ENCODE data around the gene HDAC11. TPM values are rescaled to one million over a fixed set of nuclear protein-coding genes. Genes with fewer than 3 reads are reported as not detected.
"Not testable (repeated sequence)": the region's sequence is repeated elsewhere in the genome, so short reads cannot be mapped to it uniquely, and the experiment has no call there.

Gene HDAC11
- total RNA-seq, 2 experiments from 2014 or later = 2.0 to 3.6 TPM

- no peak overlapping the region for H3K27ac Mint-ChIP-seq
- no peaks in the 10 kb centered on the region for H3K27me3 Mint-ChIP-seq
- ChIA-PET POLR2A (no interaction called here), CTCF (no interaction called here)
- DNase-seq = no peak
- H3K36me3 Mint-ChIP-seq (ENCODE audit: low read depth) = no peaks in the 10 kb centered on the region
- no peak overlapping the region for H3K4me3 Mint-ChIP-seq
- H3K9me3 Mint-ChIP-seq = peaks cover 1% of the 10 kb centered on the region
- H3K4me1 Mint-ChIP-seq = no peaks in the 10 kb centered on the region
Measured at GRCh38 chr3:13517253-13517977, 37.3 kb downstream of the HDAC11 start.

DNA sequence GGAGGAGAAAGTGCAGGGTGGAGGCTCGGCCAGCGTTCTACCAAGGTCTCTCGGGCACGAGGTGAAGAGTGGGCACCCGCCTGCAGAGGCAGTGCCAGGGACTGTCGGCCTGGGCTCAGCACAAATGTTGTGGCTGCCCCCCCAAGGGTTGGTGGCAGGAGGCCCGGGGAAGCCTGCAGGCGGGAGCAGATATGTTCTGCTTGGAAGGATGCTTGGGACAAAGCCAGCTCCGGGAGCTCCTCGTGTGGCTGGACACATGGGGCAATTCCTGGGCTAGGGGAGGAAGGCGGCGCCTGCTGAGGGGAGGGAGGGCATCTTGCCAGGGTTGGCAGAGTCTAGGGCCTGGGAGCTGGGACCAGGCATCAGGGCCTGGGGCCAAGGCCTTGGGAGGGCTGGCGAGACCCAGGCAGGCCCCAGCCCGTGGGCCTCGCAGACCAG is 38.4 kb downstream of the HDAC11 start:
- Mint-ChIP-seq H3K27me3 (no peaks in the 10 kb centered on the region), H3K4me3 (no peak overlapping the region), H3K9me3 (peaks cover 1% of the 10 kb centered on the region), H3K4me1 (no peaks in the 10 kb centered on the region), H3K27ac (no peak overlapping the region), H3K36me3 (ENCODE audit: low read depth) (no peaks in the 10 kb centered on the region)
- ChIA-PET POLR2A (no interaction called here), CTCF (no interaction called here)
- DNase-seq = no peak

DNA sequence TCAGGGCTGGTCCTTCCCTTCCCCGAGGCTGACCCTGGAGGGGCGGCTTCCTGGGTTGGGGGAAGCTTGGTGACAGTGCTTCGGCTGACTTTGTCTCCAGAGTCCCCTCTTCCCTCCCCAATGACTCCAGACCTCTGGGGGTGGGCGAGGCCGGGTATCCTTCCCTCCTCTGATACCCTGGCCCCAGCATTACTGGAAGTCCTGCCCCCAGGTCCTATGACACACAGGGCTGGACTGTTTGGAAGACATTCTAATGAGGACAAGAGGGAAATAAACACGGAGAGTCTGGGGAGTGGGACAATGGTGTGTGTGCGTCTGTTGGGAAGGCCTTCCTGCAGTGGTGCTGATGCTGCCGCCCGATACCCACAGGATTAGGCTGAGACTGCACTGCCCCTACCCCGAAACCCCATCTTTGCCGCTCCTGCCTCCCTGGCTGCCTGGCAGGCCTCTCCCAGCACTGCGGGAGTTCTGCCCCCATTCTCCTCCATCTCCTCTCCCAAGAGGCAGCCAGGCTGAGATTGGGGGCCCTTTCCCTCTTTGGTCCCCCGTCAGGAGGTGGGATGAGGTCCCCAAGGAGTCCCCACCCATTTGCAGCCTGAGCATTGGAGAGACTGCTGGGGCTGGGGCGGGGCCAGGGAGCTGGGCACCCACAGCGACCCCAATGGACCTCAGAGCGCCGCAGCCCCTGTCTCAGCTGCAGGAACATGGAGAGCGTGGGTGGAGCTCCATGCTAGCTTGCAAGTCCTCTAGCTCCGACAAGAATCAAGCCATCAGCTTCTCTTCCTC is 39.1 kb downstream of the HDAC11 start:
- no peak overlapping the region for H3K4me3 Mint-ChIP-seq
- no peaks in the 10 kb centered on the region for H3K4me1 Mint-ChIP-seq
- H3K36me3 Mint-ChIP-seq (ENCODE audit: low read depth) = no peaks in the 10 kb centered on the region
- POLR2A ChIA-PET = no interaction called here
- no peak overlapping the region for H3K27ac Mint-ChIP-seq
- CTCF ChIA-PET = no interaction called here
- no peaks in the 10 kb centered on the region for H3K27me3 Mint-ChIP-seq
- peaks cover 1% of the 10 kb centered on the region for H3K9me3 Mint-ChIP-seq
- no peak for DNase-seq

DNA sequence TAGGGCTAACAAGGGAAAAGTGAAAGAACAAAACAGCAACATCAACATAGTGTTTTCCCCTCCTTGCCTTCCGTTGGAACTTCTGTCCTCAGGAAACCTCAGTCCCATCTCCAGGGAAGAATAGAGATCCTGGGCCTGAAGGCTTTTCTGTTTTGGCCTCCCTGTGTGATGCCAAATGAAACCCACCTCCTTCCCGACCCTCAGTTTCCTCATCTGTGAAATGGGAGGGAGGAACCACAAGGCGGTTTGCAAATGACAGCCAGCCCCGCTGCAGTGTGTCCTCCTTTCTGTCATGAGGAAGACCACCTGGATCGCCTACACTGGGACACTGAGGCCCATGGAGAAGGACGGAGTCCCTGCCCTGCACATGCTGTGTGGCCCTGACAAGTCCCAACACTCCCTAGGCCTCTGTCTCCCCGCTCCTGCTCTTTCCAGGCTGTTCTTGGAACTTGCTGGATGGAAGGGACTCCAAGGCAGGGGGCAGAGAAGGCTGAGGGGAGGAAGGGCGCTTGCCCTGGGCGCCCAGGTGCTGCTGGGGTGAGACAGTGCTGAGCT is 40.3 kb downstream of the HDAC11 start:
- Mint-ChIP-seq H3K9me3 (peaks cover 1% of the 10 kb centered on the region), H3K4me3 (no peak overlapping the region), H3K27ac (no peak overlapping the region), H3K4me1 (no peaks in the 10 kb centered on the region), H3K36me3 (ENCODE audit: low read depth) (no peaks in the 10 kb centered on the region), H3K27me3 (no peaks in the 10 kb centered on the region)
- no peak for DNase-seq
- POLR2A ChIA-PET = no interaction called here
- CTCF ChIA-PET = no interaction called here

DNA sequence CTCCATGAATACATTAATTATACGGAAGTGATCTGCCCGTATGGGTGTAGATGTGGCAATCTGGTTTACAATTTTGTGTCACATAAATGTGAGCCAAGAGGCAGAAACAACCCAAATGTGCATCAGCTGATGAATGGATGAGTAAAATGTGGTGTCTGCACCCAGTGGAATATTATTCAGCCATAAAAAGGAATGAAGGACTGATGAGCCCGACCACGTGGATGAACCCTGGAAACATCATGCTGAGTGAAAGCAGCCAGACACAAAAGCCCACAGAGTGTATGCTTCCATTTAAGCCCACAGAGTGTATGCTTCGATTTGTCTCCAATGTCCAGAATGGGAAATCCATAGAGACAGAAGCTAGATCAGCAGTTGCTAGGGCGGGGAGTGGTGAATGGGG is 41.2 kb downstream of the HDAC11 start:
- no peak for DNase-seq
- ChIA-PET POLR2A (no interaction called here), CTCF (no interaction called here)
- Mint-ChIP-seq H3K4me1 (no peaks in the 10 kb centered on the region), H3K27ac (no peak overlapping the region), H3K27me3 (no peaks in the 10 kb centered on the region), H3K9me3 (peaks cover 1% of the 10 kb centered on the region), H3K36me3 (ENCODE audit: low read depth) (no peaks in the 10 kb centered on the region), H3K4me3 (no peak overlapping the region)

GRCh38 chr3:13521749-13522148 is 41.6 kb downstream of the HDAC11 start:
- H3K4me1 Mint-ChIP-seq; H3K27ac Mint-ChIP-seq; CTCF ChIA-PET; H3K9me3 Mint-ChIP-seq; H3K27me3 Mint-ChIP-seq; POLR2A ChIA-PET; H3K4me3 Mint-ChIP-seq; DNase-seq; H3K36me3 Mint-ChIP-seq (ENCODE audit: low read depth): not testable (repeated sequence)

DNA sequence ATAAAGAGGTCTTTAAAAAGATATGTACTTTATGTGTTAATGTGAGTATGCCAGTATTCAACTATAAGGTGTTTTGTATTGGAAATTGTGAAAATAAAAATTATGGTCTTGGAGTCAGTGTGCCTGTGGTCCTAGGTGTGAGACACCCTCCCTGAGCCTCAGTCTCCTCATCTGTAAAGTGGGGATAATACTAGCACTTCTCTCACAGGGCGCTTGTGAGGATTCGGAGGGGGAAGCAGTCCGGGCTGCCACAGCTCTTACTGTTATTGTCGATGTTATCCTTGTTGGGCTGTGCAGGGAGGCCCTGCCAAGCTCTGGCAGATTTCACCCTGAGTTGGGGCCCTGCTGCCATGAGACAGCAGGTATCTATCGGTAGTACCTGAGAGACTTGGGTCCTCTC is 42.1 kb downstream of the HDAC11 start:
- peaks cover 1% of the 10 kb centered on the region for H3K9me3 Mint-ChIP-seq
- no peaks in the 10 kb centered on the region for H3K36me3 Mint-ChIP-seq (ENCODE audit: low read depth)
- no peak overlapping the region for H3K27ac Mint-ChIP-seq
- ChIA-PET POLR2A (no interaction called here), CTCF (no interaction called here)
- H3K27me3 Mint-ChIP-seq = no peaks in the 10 kb centered on the region
- H3K4me1 Mint-ChIP-seq = no peaks in the 10 kb centered on the region
- H3K4me3 Mint-ChIP-seq = no peak overlapping the region
- DNase-seq = no peak

GRCh38 chr3:13524979-13525669 is 45.0 kb downstream of the HDAC11 start:
- CTCF ChIA-PET = no interaction called here

DNA sequence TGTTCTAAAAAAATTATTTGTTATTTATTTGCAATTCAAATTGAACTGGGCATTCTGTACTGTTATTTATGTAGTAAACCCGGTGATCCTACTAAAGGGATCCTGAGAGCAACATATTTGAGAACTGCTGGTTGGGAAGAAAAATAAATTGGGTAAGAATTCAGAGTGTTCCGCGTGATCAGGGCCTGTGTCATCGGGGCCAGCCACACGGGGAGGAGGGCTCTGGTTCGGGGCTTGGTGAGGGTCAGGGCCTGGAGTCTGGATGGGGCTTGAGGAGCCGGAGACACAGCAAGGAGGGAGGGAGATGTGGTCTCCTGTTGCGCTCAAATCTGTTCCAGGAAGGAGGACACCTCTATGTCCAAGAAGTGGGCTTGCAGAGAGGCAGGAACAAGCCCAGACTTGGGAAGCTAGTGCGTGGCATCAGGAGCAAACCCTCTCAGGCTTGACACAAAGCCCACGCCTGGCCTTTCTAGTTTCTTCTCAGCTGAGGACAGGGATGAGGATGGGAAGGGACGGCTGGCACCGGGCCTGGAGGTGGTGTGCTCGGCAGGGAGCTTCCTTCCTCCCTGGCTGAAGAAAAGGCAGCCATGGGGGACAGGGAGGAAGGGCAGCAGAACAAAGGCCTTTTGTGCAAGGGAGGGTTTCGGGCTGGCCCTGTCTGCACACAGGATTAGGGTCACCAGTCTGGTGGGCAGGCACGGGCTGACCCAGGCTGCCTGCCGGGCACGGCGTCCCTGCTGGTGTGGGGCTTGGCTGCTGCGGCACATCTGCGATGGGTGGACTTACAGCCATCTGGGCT is 45.9 kb downstream of the HDAC11 start:
- no peak for DNase-seq
- Mint-ChIP-seq H3K27me3 (peaks cover 13% of the 10 kb centered on the region), H3K9me3 (peaks cover 1% of the 10 kb centered on the region), H3K4me3 (no peak overlapping the region), H3K27ac (no peak overlapping the region), H3K36me3 (ENCODE audit: low read depth) (no peaks in the 10 kb centered on the region), H3K4me1 (no peaks in the 10 kb centered on the region)
- CTCF ChIA-PET = no interaction called here
- POLR2A ChIA-PET = no interaction called here

More at GRCh38 chr3:13524979-13525669, 45.0 kb downstream of the HDAC11 start:
- Mint-ChIP-seq H3K36me3 (ENCODE audit: low read depth) (no peaks in the 10 kb centered on the region), H3K9me3 (peaks cover 1% of the 10 kb centered on the region), H3K4me3 (no peak overlapping the region), H3K27ac (no peak overlapping the region), H3K4me1 (no peaks in the 10 kb centered on the region), H3K27me3 (peaks cover 10% of the 10 kb centered on the region)
- POLR2A ChIA-PET = no interaction called here
- DNase-seq = no peak

DNA sequence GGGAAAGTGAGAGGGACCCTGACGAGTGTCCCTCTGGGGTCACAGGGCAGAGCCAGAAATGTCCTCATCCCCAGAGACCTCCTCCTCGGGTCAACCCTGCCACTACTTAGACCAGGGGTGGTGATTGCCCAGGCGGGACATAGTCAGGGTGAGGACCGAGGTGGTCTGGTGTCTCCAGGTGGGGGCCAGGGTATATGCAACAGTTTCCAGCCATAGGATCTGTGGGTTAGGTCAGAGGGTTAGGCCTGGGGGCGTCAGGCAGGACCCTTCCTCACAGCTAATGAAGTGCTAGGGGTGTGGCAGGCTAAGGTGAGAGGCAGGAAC is 46.5 kb downstream of the HDAC11 start:
- no peaks in the 10 kb centered on the region for H3K4me1 Mint-ChIP-seq
- H3K4me3 Mint-ChIP-seq = no peak overlapping the region
- no peaks in the 10 kb centered on the region for H3K36me3 Mint-ChIP-seq (ENCODE audit: low read depth)
- POLR2A ChIA-PET = no interaction called here
- CTCF ChIA-PET = no interaction called here
- DNase-seq = no peak
- H3K9me3 Mint-ChIP-seq = no peaks in the 10 kb centered on the region
- H3K27ac Mint-ChIP-seq = no peak overlapping the region
- H3K27me3 Mint-ChIP-seq = peaks cover 13% of the 10 kb centered on the region

GRCh38 chr3:13528217-13528867 is 48.2 kb downstream of the HDAC11 start:
- H3K4me1 Mint-ChIP-seq = no peaks in the 10 kb centered on the region
- H3K4me3 Mint-ChIP-seq = no peak overlapping the region
- H3K27me3 Mint-ChIP-seq = peaks cover 13% of the 10 kb centered on the region
- no peak for DNase-seq
- POLR2A ChIA-PET = no interaction called here
- no peak overlapping the region for H3K27ac Mint-ChIP-seq
- H3K9me3 Mint-ChIP-seq = no peaks in the 10 kb centered on the region
- CTCF ChIA-PET = no interaction called here
- H3K36me3 Mint-ChIP-seq (ENCODE audit: low read depth) = no peaks in the 10 kb centered on the region

DNA sequence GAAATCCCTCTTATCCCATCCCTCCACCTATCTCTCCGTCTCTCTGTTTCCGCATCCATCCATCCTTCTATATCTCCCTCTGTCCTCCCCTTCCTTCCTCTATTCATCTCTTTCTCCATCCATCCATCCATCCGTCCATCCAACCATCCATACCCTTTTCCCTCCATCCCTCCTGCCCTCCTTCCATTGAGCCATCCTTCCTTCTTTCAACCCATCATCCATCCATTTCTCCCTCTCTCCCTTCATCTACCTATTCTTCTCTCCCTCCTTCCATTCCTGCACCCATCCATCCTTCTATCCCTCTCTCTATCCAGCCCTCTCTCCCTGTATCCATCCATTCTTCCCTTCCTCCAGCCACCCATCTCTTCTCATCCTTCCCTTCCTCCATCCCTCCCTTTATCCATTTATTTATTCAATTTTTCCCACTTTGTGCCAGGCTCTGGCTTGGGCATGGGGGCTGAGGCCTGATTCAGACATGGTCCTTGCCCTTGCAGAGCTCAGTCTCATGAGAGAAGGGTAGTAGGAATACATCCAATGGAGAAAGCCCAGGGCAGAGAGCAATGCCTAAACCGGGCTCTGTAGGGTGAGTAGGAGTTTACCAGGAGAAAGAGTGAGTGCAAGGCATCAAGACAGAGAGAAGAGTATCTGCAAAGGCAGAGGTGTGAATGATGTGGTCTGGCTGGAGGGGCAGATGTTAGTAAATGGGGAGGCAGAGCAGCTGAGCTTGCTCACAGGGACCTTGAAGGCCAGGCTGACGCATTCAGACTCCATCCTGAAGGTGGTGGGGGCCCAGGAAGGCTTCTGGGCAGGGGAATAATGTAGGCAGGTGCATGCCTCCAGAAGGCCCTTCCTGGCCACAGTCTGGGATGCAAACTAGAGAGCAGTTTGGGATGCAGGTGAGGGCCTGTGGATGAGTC is 49.3 kb downstream of the HDAC11 start:
- ChIA-PET CTCF (no interaction called here), POLR2A (no interaction called here)
- H3K9me3 Mint-ChIP-seq = no peaks in the 10 kb centered on the region
- no peak overlapping the region for H3K27ac Mint-ChIP-seq
- no peak overlapping the region for H3K4me3 Mint-ChIP-seq
- no peak for DNase-seq
- peaks cover 13% of the 10 kb centered on the region for H3K27me3 Mint-ChIP-seq
- H3K4me1 Mint-ChIP-seq = no peaks in the 10 kb centered on the region
- H3K36me3 Mint-ChIP-seq (ENCODE audit: low read depth) = no peaks in the 10 kb centered on the region
